A549 (cell line): ENCODE results near the gene ZDHHC16.

ENCODE experiments used
- E2F6 ChIP-seq: IDR thresholded peaks from 2 replicates; pipeline ENCODE4 v1.6.1; 2012; ENCODE audit warnings: low read depth, borderline replicate concordance
- JUN ChIP-seq, 2 experiments: fragments of >200 bp; sonication (Bioruptor Twin); formaldehyde crosslinking; IDR thresholded peaks; 2 replicates in 1 of 2; 3 replicates in 1 of 2; pipeline ENCODE4 v1.6.1; 2016 to 2017
- POLR2A ChIP-seq: IDR thresholded peaks from 2 replicates; pipeline ENCODE4 v1.6.1; 2012; ENCODE audit warnings: mild to moderate bottlenecking, low read length
- RAD21 ChIP-seq, 2 experiments: fragments of >200 bp in 1 of 2; sonication (Bioruptor Twin) in 1 of 2; formaldehyde crosslinking in 1 of 2; IDR thresholded peaks in 1 of 2; conservative IDR thresholded peaks in 1 of 2; 2 replicates in 1 of 2; 3 replicates in 1 of 2; pipeline ENCODE4 v1.6.1; 2012 to 2018; ENCODE audit warnings: inconsistent platforms in 1 of 2
- REST ChIP-seq: fragments of 200-600 bp; sonication (generic); IDR thresholded peaks from 2 replicates; pipeline ENCODE4 v1.6.1; 2016; ENCODE audit warnings: antibody characterized with exemption, mild to moderate bottlenecking, moderate library complexity
- RNF2 ChIP-seq: fragments of 200-600 bp; sonication (generic); IDR thresholded peaks from 2 replicates; pipeline ENCODE4 v1.6.1; 2016; ENCODE audit warnings: low read depth, mild to moderate bottlenecking, antibody characterized with exemption, moderate library complexity, borderline replicate concordance
- TF ChIP-seq, protein P1 (sequence below): fragments of >200 bp; sonication (Bioruptor Twin); formaldehyde crosslinking; IDR thresholded peaks from 3 replicates; pipeline ENCODE4 v1.5.1; 2016
- TF ChIP-seq, protein P2 (sequence below): IDR thresholded peaks from 2 replicates; pipeline ENCODE4 v1.6.1; 2012

- TF ChIP-seq, protein P1, sequence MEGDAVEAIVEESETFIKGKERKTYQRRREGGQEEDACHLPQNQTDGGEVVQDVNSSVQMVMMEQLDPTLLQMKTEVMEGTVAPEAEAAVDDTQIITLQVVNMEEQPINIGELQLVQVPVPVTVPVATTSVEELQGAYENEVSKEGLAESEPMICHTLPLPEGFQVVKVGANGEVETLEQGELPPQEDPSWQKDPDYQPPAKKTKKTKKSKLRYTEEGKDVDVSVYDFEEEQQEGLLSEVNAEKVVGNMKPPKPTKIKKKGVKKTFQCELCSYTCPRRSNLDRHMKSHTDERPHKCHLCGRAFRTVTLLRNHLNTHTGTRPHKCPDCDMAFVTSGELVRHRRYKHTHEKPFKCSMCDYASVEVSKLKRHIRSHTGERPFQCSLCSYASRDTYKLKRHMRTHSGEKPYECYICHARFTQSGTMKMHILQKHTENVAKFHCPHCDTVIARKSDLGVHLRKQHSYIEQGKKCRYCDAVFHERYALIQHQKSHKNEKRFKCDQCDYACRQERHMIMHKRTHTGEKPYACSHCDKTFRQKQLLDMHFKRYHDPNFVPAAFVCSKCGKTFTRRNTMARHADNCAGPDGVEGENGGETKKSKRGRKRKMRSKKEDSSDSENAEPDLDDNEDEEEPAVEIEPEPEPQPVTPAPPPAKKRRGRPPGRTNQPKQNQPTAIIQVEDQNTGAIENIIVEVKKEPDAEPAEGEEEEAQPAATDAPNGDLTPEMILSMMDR, result no peak
- TF ChIP-seq RAD21 (conservative IDR thresholded peaks at IDR 0.05 in 1 of 2, IDR thresholded peaks at IDR 0.05 in 1 of 2) (no peak), JUN (IDR thresholded peaks at IDR 0.05) (no peak), E2F6 (no peak), POLR2A (no peak), RNF2 (no peak), REST (no peak)
- TF ChIP-seq, protein P2, sequence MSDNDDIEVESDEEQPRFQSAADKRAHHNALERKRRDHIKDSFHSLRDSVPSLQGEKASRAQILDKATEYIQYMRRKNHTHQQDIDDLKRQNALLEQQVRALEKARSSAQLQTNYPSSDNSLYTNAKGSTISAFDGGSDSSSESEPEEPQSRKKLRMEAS, result no peak
Observed at GRCh38 chr10:97445357-97445721, 636 bp upstream of the ZDHHC16 start.
